GM18511 (cell line): Measurements from ENCODE around the gene IQCH.
"Not testable (repeated sequence)": the region's sequence is repeated elsewhere in the genome, so short reads cannot be mapped to it uniquely, and the experiment has no call there.

Experiments used
- ATAC-seq: cut with Tn5 transposase; IDR thresholded peaks from one replicate; pipeline ENCODE4 v1.9.1; 2021; ENCODE audit warnings: mild to moderate bottlenecking, moderate library complexity; ENCODE audit not compliant: unreplicated experiment

Gene IQCH

GRCh38 chr15:67433495-67434099 is 179.0 kb downstream of the IQCH start:
- no peak for ATAC-seq

- not testable (repeated sequence) for ATAC-seq
These were observed 182.0 kb downstream of the IQCH start for GRCh38 chr15:67436351-67437250.

- no peak for ATAC-seq
These were observed 189.5 kb downstream of the IQCH start for GRCh38 chr15:67444100-67444499.

- no peak for ATAC-seq
These were observed 191.9 kb downstream of the IQCH start for GRCh38 chr15:67446449-67446848.

- ATAC-seq = not testable (repeated sequence)
These were observed 193.8 kb downstream of the IQCH start for GRCh38 chr15:67448372-67448771.

- not testable (repeated sequence) for ATAC-seq
These were observed 199.1 kb downstream of the IQCH start for GRCh38 chr15:67453703-67454102.

GRCh38 chr15:67456677-67457529 is 202.3 kb downstream of the IQCH start:
- ATAC-seq = no peak

- no peak for ATAC-seq
These were observed 203.9 kb downstream of the IQCH start for GRCh38 chr15:67458331-67459029.

- no peak for ATAC-seq
These were observed 205.9 kb downstream of the IQCH start for GRCh38 chr15:67460521-67460920.

- no peak for ATAC-seq
These were observed 207.1 kb downstream of the IQCH start for GRCh38 chr15:67461735-67462134.

- ATAC-seq = no peak
These were observed 208.3 kb downstream of the IQCH start for GRCh38 chr15:67462875-67463274.

- no peak for ATAC-seq
These were observed 208.9 kb downstream of the IQCH start for GRCh38 chr15:67463488-67463887.

- no peak for ATAC-seq
These were observed 210.8 kb downstream of the IQCH start for GRCh38 chr15:67465196-67465952.

- ATAC-seq = no peak
These were observed 213.8 kb downstream of the IQCH start for GRCh38 chr15:67468416-67468815.

GRCh38 chr15:67469680-67470079 is 215.1 kb downstream of the IQCH start:
- no peak for ATAC-seq

GRCh38 chr15:67472957-67473356 is 218.4 kb downstream of the IQCH start:
- ATAC-seq = no peak

GRCh38 chr15:67474405-67475110 is 220.0 kb downstream of the IQCH start:
- no peak for ATAC-seq

GRCh38 chr15:67479781-67480505 is 225.4 kb downstream of the IQCH start:
- ATAC-seq = no peak

- ATAC-seq = no peak
These were observed 226.2 kb downstream of the IQCH start for GRCh38 chr15:67480741-67481140.
